D721Med (cell line): Measurements from ENCODE around the gene POLR2I.

Source experiments
- DNase-seq: peaks from one replicate; pipeline ENCODE4 v3.0.0; 2011; ENCODE audit warnings: low spot score; ENCODE audit not compliant: insufficient read length
- FAIRE-seq: peaks from 2 replicates; lab custom pipeline; 2011; peaks lifted over from hg19 to GRCh38; lab: Jason Lieb, UNC
- CTCF ChIP-seq: IDR thresholded peaks from 2 replicates; pipeline ENCODE4 v1.5.1; 2012; ENCODE audit warnings: mild to moderate bottlenecking, control low read depth; ENCODE audit not compliant: insufficient read depth; ENCODE audit errors: missing control alignments

Gene POLR2I

GRCh38 chr19:36128392-36128736 lies 13.7 kb upstream of the POLR2I start:
- DNase-seq = no peak

GRCh38 chr19:36125557-36125956 lies 10.9 kb upstream of the POLR2I start:
- no peak for TF ChIP-seq CTCF
- DNase-seq (no peak), FAIRE-seq (no peak)

More at GRCh38 chr19:36128392-36128736, 13.7 kb upstream of the POLR2I start:
- FAIRE-seq = no peak
- TF ChIP-seq CTCF = no peak

GRCh38 chr19:36121486-36122124 lies 6.9 kb upstream of the POLR2I start:
- DNase-seq (no peak), FAIRE-seq (no peak)
- TF ChIP-seq CTCF = no peak

GRCh38 chr19:36120984-36121358 lies 6.3 kb upstream of the POLR2I start:
- DNase-seq (no peak), FAIRE-seq (no peak)
- no peak for TF ChIP-seq CTCF

GRCh38 chr19:36120092-36120983 lies 5.7 kb upstream of the POLR2I start:
- TF ChIP-seq CTCF = no peak
- FAIRE-seq = no peak
- DNase-seq = no peak

GRCh38 chr19:36116344-36116637 lies 1.6 kb upstream of the POLR2I start:
- FAIRE-seq (no peak), DNase-seq (no peak)
- no peak for TF ChIP-seq CTCF
